ENCODE measurements around the gene EIPR1. TPM values are rescaled to one million over a fixed set of nuclear protein-coding genes. Genes with fewer than 3 reads are reported as not detected.

The EIPR1 gene
- total RNA-seq, 1 experiment from 2014 or later: 36.9 TPM

DNA sequence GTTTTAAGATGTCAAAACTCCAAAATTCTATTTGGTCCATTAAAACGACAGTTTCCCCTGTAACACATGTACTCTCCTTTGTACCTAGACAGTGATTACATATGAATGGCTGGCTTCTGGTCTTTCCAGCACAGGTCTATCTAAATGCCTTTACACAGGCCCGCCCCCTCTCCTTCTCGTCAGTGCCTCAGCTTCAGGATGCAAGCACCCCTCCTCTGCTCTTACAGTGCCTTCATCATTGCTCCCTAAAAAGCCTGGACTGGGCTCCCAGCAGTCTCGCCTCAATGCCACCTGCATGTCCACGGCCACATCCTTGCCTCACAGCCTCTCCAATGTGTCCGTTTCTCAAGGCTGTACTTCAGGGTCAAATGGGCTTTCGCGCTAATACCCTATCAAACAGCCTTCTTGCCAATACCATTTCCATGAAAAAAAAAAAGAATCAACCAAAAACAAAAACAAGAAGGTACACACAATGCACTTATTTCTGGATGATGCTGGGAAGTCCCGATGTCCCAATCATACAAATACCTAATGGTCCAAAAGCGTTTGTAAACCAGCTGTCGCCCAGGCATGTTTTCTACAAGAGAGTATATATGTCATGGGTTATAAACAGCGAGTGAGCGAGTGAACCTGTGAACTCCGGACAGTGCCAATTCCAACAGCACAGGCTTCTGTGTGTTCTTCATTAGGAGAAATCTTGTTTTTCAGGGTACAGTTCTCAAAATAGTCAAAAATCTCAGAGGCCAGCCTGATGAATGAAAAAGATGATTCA, 77.2 kb downstream of the EIPR1 start:
- ChIA-PET CTCF (no interaction called here), POLR2A (no interaction called here)
- H3K4me1 ChIP-seq: no peaks in the 10 kb centered on the region
- no peaks in the 10 kb centered on the region for H3K4me1 Mint-ChIP-seq (ENCODE audit: low read depth, unreplicated experiment)
- no peaks in the 10 kb centered on the region for H3K27me3 ChIP-seq (replicated peaks; ENCODE audit: control insufficient read depth, insufficient read depth, low read length)
- H3K36me3 Mint-ChIP-seq (ENCODE audit: insufficient read depth, unreplicated experiment): peaks cover 22% of the 10 kb centered on the region
- no peaks in the 10 kb centered on the region for H3K36me3 ChIP-seq (ENCODE audit: control insufficient read depth, insufficient read depth, low read length)
- no peak overlapping the region for H3K27ac Mint-ChIP-seq (ENCODE audit: unreplicated experiment)
- H3K4me3 ChIP-seq (ENCODE audit: low read depth, low read length): no peak overlapping the region
- H3K4me3 Mint-ChIP-seq (ENCODE audit: unreplicated experiment): no peak overlapping the region
- H3K27me3 Mint-ChIP-seq (ENCODE audit: insufficient read depth, unreplicated experiment): no peaks in the 10 kb centered on the region
- H3K9me3 ChIP-seq: no peaks in the 10 kb centered on the region
- no peaks in the 10 kb centered on the region for H3K9me3 Mint-ChIP-seq (ENCODE audit: unreplicated experiment)
- BruUV-seq (replicated peaks): no TSS peak
- intact Hi-C loops (cut with micrococcal nuclease; ENCODE audit: unreplicated experiment): loop anchor here (5.0 to 10.0 kb wide), 2 partner anchors 96 to 458 kb away; no protein-coding TSS in a partner anchor
- peak in 1 of 2 experiments; percentile 7 for DNase-seq
- TF ChIP-seq, protein P1, sequence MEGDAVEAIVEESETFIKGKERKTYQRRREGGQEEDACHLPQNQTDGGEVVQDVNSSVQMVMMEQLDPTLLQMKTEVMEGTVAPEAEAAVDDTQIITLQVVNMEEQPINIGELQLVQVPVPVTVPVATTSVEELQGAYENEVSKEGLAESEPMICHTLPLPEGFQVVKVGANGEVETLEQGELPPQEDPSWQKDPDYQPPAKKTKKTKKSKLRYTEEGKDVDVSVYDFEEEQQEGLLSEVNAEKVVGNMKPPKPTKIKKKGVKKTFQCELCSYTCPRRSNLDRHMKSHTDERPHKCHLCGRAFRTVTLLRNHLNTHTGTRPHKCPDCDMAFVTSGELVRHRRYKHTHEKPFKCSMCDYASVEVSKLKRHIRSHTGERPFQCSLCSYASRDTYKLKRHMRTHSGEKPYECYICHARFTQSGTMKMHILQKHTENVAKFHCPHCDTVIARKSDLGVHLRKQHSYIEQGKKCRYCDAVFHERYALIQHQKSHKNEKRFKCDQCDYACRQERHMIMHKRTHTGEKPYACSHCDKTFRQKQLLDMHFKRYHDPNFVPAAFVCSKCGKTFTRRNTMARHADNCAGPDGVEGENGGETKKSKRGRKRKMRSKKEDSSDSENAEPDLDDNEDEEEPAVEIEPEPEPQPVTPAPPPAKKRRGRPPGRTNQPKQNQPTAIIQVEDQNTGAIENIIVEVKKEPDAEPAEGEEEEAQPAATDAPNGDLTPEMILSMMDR (IDR thresholded peaks at IDR 0.05; ENCODE audit: insufficient read depth in 1 of 2, low read depth in 1 of 2, low read length in 1 of 2, severe bottlenecking in 1 of 2, unreplicated experiment in 1 of 2): no peak

DNA sequence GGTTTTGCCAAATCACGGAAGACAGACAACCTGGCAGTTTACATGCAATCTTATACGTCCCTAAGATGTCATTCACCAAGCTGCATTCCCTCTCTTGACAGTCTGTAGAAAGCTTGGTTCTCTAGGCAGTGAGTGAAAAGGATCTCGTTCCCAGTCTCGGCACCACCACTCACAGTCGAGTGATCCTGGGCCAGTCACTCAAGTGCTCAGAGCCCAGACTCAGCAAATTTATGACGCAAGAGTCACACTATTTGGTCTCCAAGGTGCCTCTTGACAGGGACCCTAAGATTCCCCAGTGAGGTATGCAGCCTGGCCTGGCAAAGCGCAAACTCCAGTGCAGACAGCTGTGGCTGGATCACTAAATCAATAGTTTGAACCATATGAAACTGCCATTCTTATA, 77.9 kb downstream of the EIPR1 start:
- H3K9me3 ChIP-seq: no peaks in the 10 kb centered on the region
- H3K4me3 ChIP-seq (ENCODE audit: low read depth, low read length): no peak overlapping the region
- no peaks in the 10 kb centered on the region for H3K9me3 Mint-ChIP-seq (ENCODE audit: unreplicated experiment)
- H3K4me1 ChIP-seq: no peaks in the 10 kb centered on the region
- POLR2A ChIA-PET: no interaction called here
- peak in 1 of 2 experiments; percentile 16 for DNase-seq
- no TSS peak for BruUV-seq (replicated peaks)
- H3K36me3 ChIP-seq (ENCODE audit: control insufficient read depth, insufficient read depth, low read length): no peaks in the 10 kb centered on the region
- peaks cover 22% of the 10 kb centered on the region for H3K36me3 Mint-ChIP-seq (ENCODE audit: insufficient read depth, unreplicated experiment)
- CTCF ChIA-PET: no interaction called here
- H3K27me3 Mint-ChIP-seq (ENCODE audit: insufficient read depth, unreplicated experiment): no peaks in the 10 kb centered on the region
- intact Hi-C loops (cut with micrococcal nuclease; ENCODE audit: unreplicated experiment): loop anchor here (5.0 to 10.0 kb wide), 2 partner anchors 95 to 457 kb away; no protein-coding TSS in a partner anchor
- no peak overlapping the region for H3K27ac Mint-ChIP-seq (ENCODE audit: unreplicated experiment)
- H3K27me3 ChIP-seq (replicated peaks; ENCODE audit: control insufficient read depth, insufficient read depth, low read length): no peaks in the 10 kb centered on the region
- H3K4me3 Mint-ChIP-seq (ENCODE audit: unreplicated experiment): no peak overlapping the region
- TF ChIP-seq, protein P1 (IDR thresholded peaks at IDR 0.05; ENCODE audit: insufficient read depth in 1 of 2, low read depth in 1 of 2, low read length in 1 of 2, severe bottlenecking in 1 of 2, unreplicated experiment in 1 of 2): no peak
- no peaks in the 10 kb centered on the region for H3K4me1 Mint-ChIP-seq (ENCODE audit: low read depth, unreplicated experiment)

DNA sequence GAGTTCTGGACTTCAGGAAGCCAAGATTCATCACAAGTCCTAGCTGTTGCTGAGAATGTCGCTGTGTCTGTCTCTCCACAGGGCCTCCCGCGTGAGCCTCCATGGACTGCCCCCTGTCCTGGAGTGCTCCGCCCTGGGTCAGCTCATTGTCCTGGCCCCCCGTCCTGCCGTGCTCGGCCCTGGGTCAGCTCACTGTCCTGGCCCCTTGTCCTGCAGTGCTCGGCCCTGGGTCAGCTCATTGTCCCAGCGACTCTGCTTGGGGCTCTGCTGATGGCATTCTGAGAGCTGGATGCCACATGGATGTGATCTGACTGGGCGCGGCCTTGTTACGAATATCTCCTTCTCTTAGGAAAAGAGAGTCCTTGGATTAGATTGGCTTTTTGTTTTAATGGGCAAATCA, 78.5 kb downstream of the EIPR1 start:
- DNase-seq: peak in 1 of 2 experiments; percentile 26
- Histone ChIP-seq H3K4me1 (no peaks in the 10 kb centered on the region), H3K27me3 (replicated peaks; ENCODE audit: control insufficient read depth, insufficient read depth, low read length) (no peaks in the 10 kb centered on the region), H3K9me3 (no peaks in the 10 kb centered on the region), H3K36me3 (ENCODE audit: control insufficient read depth, insufficient read depth, low read length) (no peaks in the 10 kb centered on the region), H3K4me3 (ENCODE audit: low read depth, low read length) (no peak overlapping the region)
- Mint-ChIP-seq H3K4me1 (ENCODE audit: low read depth, unreplicated experiment) (no peaks in the 10 kb centered on the region), H3K27me3 (ENCODE audit: insufficient read depth, unreplicated experiment) (no peaks in the 10 kb centered on the region), H3K9me3 (ENCODE audit: unreplicated experiment) (no peaks in the 10 kb centered on the region), H3K36me3 (ENCODE audit: insufficient read depth, unreplicated experiment) (peaks cover 22% of the 10 kb centered on the region), H3K27ac (ENCODE audit: unreplicated experiment) (no peak overlapping the region), H3K4me3 (ENCODE audit: unreplicated experiment) (no peak overlapping the region)
- intact Hi-C loops (cut with micrococcal nuclease; ENCODE audit: unreplicated experiment): no loop called here
- BruUV-seq (replicated peaks): no TSS peak
- ChIA-PET POLR2A (no interaction called here), CTCF (no interaction called here)
- TF ChIP-seq, protein P1 (IDR thresholded peaks at IDR 0.05; ENCODE audit: insufficient read depth in 1 of 2, low read depth in 1 of 2, low read length in 1 of 2, severe bottlenecking in 1 of 2, unreplicated experiment in 1 of 2): no peak
